ENCODE measurements around the gene PEMT.

Gene PEMT

DNA sequence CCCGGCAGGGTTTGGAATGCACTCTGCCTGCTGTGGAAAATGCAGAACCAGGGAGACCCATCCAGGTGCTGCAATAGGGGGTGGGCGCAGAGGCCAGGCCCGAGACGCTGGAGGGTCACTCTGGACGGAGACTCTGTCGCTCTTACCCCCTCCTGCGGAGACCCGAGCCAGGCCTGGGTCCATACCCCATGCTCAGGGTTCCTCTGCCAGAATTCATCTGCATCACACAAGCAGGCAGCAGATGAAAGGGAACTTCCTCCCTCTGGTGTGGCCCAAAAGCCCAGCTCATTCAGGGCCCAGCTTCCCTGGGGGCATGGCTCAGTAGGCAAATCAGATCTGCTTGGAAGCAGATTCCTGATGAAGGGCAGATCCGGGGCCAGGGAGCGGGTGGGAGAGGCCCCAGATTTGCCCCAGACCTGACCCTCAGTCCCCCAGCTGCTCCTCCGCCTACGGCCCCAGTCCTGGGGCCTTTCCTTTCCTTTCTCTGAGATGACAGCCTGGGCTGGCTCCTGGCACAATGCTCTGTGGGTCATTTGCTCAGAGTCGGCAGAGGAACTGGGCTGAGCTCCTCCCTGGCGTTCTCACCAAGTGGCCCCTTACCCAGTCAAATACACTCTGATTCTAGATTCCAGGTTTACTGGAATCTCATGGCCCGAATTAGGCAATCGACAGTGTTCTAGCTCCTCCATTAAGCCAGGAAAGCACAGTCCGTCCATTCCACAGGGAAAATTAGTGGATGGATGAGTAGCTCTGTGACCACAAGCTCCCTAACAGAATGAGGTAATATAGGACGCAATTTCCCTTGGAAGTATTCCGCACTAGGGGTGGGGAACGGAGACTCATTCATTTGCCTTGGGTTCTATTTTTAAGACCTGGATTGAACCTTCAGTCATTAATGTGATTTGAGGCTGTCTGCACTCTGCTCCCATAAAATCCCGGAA, 76.2 kb downstream of the PEMT start:
- DNase-seq (ENCODE audit: low read depth) = no peak

DNA sequence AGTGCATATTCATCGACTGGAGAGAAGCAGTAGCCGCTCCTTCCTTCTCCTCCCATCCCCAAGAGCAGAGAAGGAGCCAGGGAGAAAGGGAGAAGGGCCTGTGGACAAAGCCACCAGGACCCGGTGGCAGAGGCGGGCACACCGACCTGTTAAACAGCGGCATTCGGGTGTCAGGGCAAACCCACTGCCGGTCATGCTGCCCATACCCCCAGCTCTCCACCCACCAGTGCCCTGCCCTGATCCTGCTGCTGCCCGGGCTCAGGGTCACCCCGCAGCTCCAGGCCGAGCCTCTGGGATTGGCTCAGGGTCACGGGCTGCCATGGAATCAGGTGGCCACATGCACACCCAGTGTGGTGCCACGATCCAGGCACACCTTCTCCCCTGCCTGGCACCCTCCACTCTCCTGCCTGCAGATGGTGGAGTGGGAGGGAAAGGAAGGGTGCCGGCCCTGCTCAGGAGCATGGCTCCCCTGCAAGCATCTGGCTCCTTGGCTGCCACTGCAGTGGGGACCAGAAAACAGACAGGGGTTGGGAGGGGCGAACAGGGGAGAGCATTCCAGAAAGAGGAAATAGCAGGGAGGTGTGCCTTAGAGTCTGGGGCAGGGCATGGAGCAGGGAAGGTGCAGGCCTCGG, 77.0 kb downstream of the PEMT start:
- DNase-seq (ENCODE audit: low read depth) = no peak

DNA sequence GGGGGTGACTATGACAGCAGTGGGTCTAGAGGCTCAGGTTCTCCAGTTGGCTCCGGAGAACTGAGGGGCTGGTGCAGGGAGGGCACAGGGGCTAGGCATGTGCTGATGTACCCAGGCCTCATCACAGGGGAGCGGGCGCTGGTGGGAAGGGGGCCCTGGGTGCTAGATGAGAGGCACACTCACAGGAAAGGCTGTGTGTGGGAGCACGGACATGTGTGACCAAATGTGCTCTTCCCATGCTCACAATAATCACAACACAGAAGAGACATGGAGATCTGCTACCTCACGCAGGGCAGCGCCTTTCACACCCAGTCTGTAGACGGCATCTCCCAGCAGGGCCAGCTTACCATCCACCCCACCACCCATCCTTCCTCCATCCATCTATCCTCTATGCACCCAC, 77.9 kb downstream of the PEMT start:
- DNase-seq (ENCODE audit: low read depth) = no peak

DNA sequence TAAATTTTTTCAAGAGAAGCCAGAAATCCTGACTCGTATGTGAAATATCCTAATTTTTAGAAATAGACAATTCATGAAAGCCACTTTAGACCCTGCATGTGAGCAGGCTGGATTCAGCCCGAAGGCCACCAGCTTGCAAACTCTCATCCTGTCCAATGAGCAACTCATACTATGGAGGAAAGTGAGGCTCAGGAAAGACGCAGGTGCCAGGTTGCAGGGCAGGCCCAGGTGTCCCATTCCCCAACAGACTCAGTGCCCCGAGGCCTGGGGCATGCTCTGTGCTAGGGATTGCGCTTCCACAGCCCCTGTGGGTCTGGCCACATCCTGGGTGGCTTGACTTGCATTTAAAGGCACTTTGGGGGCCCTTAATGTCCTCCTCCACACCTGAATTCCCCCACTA, 78.6 kb downstream of the PEMT start:
- no peak for DNase-seq (ENCODE audit: low read depth)

DNA sequence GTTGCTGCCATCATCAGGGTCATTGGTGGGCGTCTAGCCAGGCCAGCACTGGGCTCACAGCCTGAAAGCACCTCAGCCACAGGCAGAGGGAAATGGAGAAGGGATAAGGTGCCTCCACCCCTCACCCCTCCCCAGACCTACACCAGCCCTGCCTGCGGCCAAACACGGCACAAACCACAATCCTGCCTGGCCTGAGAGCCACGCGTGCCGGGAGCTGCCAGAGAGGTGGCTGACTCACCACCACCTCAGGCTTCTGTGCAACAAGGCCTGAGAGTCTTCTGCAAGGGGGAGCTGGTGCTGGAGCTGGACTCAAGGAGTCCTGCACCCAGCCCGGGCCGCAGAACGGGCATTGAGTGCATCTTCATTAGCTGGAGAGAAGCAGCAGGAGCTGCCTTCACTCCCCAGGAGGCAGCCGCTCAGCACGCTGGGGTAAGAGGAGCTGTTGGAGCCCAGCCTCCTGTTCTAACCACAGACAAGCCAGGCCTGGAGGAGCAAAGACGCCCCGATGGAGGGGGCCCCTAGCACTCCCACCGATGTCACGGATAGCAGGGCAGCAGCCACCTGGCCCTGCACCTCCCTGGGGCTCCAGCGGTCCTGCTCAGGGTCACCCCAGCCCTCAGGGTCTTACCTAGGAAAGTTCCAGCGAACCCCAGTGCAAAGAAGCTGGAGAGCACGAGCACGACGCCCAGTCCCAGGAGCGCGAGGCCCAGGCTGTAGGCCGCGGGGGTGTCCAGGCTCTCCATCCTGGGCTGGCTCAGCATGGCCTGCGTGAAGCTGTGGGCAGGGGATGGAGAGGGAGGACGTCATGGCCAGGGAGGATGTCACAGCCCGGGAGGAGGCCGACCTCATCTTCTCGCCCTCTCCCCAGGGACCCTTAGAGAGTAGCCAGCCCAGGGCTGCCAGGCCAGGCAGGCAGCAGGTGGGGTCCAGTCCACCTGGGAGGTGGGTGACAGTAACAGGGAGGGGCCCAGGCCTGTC, 79.3 kb downstream of the PEMT start:
- DNase-seq (ENCODE audit: low read depth) = no peak

DNA sequence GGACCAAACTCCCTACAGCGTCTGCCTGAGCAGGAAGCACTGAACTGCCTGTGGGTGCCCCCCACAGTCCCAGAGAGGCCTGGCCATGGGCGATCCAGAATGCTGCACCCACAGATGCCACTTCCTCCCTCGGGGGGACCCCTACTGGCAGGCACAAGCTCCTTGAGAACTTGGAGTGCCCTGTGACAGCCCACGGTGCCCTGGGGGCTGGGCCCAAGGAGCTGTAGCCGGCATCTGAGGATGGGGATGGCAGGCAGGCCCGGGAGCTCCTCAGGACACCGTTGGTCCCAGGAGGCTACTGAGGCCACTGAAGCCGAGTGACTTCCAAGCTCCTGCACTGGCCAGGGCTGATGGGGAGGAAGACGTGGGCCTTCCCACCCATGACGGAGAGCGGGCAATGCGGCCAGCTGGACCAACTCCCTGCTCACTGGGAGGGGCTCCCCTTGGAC, 80.2 kb downstream of the PEMT start:
- no peak for DNase-seq (ENCODE audit: low read depth)

DNA sequence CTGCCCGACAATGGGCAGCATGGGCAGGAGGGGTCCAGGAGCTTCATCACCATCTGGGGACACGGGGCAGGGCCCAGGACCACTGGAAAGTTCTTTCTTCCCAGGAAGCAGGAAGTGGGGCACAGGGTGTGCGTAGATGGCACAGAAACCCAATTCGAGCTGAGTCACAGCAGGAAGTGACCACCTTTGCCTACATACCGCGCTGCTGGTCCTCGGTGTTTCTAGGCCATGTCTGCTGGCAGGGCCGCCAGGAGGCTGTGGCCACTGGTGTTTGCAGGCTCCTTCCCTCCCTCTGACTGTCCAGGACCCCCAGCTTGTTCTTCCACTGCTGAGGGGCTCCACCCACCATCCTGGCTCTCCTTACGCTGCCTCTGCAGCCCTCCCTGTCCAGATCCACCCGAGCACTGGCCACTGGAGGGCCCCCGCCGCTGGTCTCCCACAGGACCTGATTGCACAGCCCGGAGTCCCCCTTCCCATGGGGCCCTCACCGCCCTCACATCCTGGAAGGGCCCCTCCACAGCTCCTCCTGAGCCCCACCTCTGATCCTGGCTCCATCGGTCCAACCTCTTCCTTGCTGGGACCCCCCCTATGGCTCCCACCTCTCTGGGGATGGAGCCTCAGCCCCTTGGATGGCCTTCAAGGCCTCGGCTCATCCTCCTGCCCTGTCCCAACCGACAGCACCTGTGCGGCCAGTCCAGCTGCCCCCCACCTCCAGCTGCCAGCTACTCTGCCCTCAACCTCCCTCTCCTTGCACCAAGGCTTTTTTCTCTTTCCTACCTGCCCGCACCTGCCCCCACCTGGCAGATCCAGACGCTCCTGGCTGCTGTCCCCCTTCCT, 80.8 kb downstream of the PEMT start:
- no peak for DNase-seq (ENCODE audit: low read depth)

DNA sequence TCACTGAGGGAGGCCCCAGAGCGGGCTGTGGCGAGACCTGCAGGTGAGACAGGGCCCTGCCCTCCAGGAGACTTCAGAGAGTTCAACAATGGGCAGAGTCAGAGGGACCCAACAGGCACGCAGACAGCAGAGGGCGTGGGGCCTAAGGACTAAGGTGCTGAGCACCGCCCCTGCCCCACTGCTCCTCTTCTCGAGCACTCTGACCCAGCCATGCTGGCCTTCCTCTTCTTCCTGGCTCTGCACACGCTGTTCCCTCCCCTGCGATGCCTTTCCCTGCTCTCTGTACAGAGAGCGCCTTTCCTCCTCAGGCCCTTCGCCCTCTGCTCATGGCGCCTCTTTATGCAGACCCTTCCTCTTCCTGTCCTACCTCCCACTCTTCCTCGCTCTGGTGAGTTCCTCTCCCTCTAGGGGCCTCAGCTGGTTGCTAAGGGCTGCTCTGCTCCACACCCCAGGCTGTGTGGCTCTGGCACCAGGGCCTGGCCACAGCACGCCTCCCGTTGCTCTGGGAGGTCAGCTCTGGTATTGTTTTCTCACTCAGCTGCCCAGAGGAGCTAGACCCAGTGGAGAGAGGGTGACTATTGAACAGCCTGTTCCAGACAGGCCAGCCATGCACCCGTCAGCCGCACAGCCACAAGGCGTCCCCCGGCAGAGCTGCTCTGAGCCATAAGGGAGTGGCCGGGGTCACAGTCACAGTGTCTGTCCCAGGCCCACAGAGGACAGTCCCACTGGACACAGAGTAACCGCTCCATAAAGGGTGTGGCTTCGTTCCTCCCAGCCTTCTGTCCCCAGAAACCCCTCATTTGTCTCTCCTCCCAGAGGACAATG, 81.7 kb downstream of the PEMT start:
- DNase-seq (ENCODE audit: low read depth) = no peak

DNA sequence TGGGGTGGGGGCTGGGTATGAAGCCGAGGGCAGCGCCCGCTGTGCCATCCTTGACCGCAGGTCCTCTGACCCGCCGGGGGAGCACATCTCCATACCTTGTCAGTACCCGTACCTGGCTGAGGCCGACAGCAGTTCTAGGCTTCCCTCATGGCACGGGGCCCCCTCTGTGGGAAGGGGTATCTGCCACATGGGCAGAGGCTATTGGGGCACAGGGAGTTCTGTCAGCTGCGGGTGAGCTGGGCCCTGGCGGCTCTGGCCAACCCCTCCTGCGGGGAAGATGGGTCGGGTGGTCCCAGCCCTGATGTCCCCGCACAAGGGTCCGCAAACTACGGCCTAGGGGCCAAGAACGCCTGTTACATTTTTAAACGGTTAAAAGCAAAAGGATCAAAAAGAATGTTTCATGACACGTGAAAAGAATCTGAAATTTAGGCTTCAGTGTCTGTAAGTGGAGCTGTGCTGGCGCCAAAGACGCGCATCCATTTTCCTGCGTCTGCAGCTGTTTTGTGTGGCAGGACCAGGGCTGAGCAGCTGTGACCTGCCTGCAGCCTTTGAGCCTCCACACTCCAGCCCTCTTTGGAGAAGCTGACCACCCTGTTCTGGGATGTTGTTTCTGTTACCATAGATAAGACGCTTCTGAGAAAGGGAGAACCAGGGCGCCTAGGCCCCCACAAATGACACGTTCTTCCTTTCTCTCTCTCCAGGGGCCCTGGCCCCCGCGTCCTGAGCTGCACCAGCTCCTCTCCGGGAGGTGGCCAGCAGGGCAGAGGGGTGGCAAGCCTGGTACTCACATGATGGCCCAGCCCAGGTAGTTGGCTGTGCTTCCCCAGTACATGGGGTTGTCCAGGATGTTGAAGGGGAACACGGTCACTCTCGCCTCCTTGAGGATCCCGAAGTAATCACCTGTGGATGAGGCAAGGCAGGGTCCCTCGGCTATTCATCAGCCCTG, 82.6 kb downstream of the PEMT start:
- no peak for DNase-seq (ENCODE audit: low read depth)

DNA sequence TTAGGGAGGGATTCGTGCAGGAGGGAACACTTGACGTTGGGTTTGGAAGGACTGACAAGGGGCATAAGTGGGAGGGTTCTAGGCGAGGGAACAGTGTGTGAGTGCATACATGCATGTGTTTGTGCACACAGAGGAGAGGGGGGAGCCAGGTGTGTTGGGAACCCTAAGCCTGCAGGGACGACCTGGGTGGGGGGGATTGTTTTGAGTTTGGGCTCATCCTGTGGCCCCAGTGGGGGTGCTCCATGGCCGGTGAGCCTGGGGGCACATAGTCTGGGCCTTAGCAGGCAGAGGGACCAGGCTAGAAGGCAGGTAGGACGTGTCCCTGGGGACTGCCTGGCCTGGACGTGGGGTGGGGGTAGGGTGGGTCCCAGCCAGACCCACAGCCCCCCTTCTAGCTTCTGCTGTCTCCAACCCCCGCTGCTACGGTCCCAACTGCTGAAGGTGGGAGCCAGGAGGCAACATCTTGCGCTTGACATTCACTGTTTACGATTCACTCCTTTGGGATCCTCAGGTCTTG, 83.4 kb downstream of the PEMT start:
- no peak for DNase-seq (ENCODE audit: low read depth)

DNA sequence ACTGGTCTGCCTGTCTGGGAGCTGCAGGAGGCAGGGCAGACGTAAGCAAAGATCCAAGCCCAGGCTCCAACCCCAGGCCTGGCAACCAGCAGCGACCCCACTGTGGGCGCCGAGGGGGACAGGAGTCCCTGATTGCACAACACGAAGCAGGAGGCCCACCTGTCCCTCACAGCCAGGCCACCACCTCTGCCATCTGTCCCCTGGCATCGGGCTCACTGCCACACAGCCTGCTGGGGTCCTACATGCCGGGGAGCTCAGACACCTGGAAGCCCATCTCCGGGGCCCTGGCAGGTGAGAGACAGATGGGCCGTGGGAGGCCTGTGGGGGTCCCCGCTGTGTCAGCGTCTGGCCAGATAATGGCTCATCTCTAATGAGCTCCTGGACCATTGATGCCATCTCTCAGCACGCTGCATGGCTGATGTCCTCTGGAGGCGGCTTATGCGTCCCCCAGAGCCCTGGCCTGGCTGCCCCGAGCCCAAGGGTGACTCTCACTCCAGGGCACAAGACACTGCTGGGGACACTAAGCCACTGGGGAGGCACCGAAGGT, 84.0 kb downstream of the PEMT start:
- no peak for DNase-seq (ENCODE audit: low read depth)

DNA sequence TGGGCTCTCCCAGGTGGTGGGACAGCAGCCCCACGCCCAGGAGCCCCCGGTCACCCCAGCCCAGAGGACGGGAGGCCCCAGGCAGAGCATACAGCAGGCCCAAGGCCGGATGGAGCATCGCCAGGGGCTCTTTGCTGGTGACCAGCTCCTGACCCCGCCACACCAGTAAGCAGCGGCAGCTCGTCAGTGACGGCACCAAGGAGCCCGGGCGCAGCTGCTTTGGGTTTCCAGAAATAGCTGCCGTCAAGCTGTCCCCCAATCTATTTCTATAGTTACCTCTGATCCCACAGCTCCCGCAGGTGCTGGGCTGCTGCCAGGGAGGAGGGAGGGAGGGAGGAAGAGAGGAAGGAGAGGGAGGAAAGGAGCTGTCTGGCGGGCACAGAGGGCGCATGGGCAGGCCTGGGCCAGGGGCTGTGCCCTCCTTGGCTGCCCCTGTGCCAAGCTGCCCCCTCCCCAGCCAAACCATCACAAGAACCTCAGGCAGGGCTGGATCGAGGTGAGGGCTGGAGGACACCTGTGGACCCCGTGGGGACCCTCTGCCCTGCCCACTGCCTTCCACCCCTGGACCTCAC, 84.5 kb downstream of the PEMT start:
- DNase-seq (ENCODE audit: low read depth) = no peak

DNA sequence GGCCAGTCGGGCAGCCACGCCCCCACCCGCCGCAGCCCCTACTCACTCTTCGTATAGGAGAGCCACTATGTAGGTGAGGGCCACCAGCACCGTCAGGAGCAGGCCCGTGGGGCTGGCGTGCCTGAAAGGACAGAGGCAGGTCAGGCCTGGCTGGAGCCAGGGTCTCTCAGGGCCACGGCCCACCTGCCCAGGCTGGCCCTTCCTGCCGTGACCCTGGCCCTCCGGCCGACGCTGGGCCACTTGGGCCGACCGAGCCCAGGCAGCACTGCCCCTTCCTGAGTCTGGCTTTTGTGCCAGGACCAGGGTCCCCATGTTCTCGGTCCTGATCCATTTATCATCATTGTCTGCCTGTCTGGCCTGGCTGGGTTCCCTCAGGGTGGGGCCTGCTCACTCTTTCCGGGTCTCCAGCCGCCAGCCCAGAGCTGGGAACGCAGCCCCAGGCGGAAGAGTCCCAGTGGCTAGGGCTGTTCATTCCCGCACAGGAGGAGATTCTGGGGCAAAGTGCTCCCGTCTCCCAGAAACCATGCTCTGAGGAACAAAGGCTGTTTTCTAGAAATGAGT, 85.2 kb downstream of the PEMT start:
- DNase-seq (ENCODE audit: low read depth) = no peak

DNA sequence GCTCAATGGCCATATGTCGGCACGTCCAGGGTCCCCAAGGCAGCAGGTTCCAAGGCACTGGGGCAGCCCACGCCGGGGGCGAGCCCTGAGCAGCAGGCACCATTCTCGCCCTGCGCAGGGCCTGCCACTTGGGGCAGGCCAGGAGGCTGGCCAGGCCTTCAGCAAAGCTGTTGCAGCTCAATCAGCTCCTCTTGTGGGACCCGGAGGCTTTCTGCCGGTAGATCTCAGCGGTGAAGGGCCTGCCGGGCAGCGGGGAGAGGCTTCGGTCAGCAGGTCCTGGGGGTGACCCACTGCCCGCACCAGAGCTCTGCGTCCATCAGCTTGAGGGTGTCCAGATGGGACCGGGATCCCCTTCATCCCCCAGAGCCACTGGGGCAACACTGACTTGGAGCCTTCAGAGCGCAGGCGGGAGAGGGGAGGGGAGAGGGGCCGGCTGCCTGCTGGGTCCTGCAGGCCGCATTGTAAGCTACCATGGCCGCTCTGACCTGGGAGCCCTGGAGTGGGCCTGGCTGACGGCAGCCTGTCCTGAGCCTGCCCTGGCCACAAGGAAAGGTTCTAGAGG, 85.8 kb downstream of the PEMT start:
- DNase-seq (ENCODE audit: low read depth) = no peak

DNA sequence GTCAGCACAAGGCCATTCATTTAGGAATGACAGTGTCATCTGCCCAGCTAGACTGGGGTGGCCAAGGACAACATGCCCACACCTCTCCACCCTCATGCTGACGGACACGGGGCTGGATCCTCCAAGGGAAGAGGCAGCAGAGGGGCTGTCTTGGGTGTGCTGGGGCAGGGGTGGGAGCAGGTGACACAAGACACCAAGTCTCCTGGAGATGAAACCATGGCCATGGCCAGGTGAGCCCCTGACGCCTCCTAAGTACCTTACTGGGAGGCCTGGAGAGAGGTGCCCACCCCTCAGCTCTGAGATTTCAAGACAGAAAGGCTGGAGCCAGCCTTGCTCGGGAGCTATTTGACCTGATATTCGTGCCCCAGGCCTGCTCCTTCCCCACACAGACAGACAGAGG, 86.4 kb downstream of the PEMT start:
- no peak for DNase-seq (ENCODE audit: low read depth)

DNA sequence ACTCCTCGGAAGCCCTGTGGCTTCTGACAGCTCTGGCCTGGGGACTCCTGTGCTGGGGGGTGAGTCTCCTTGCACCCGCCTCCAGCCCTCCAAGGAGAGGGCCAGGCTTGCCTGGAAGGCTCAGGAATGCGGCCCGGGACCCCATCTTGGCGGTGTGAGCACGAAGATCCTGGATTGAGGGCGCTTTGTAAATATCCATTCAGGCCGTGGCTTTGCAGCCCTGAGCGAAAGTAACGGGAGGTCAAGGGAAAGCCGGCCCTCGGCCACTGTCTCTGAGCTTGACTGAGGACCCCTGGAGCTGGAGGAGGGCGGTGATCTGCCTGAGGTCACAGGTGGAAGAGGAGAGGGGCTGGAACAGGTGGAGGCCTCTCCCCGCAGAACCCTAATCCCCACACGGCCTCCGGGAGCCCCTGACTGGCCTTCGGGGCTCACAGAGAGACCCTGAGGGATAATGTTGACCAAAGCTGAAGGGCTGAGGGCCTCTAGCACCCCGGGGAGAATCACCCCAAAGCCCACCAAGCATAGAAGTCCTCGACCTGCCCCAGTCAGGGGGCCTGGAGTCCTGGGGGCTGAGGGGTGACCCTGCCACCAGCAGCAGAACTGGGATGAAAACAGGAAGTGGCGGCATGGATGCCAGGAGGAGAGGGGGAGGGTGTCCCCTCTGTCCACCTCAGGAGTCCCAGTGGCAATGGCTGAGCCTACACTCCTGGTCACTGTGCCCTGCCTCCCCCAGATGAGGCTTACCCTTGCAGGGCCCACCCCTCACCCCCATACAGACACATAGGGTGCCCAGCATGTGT, 87.0 kb downstream of the PEMT start:
- no peak for DNase-seq (ENCODE audit: low read depth)

DNA sequence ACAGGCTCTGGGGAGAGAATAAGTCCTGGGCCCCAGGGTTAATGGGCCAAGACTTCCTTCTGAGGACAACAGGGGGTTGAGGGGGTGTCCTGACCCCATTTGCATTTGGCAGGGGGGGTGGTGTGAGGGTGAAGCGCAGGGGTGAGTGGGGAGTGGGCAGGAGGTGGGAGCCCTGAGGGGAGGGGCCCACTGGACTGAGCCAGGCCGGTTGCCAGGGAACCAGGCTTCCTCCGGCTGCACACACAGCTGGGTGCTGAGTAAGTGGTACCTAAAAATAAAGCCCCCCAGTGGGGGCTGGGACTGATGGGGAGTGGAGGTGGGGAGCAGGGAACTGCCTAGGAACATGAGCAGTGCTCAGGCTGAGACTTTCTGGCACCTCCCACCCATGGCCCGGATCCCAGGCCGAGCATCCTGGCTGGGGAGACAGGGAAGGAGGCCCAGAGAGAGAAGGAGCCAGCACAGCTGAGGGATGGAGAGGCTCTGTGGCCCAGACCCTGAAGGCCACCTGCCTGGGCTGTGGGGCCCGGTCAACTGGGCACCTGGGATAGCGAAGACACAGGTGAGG, 87.9 kb downstream of the PEMT start:
- no peak for DNase-seq (ENCODE audit: low read depth)

All from activated gamma-delta T cell treated with anti-CD3 and anti-CD28 coated beads, Interleukin-2, amount 50 U/mL, for 16 hours (primary cell).